GM19438 (cell line): ENCODE data around the gene SLC46A2.

Experiments used
- ATAC-seq: cut with Tn5 transposase; IDR thresholded peaks from one replicate; pipeline ENCODE4 v1.9.1; 2021; ENCODE audit warnings: low read depth; ENCODE audit not compliant: unreplicated experiment

The SLC46A2 gene, protein sequence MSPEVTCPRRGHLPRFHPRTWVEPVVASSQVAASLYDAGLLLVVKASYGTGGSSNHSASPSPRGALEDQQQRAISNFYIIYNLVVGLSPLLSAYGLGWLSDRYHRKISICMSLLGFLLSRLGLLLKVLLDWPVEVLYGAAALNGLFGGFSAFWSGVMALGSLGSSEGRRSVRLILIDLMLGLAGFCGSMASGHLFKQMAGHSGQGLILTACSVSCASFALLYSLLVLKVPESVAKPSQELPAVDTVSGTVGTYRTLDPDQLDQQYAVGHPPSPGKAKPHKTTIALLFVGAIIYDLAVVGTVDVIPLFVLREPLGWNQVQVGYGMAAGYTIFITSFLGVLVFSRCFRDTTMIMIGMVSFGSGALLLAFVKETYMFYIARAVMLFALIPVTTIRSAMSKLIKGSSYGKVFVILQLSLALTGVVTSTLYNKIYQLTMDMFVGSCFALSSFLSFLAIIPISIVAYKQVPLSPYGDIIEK

DNA sequence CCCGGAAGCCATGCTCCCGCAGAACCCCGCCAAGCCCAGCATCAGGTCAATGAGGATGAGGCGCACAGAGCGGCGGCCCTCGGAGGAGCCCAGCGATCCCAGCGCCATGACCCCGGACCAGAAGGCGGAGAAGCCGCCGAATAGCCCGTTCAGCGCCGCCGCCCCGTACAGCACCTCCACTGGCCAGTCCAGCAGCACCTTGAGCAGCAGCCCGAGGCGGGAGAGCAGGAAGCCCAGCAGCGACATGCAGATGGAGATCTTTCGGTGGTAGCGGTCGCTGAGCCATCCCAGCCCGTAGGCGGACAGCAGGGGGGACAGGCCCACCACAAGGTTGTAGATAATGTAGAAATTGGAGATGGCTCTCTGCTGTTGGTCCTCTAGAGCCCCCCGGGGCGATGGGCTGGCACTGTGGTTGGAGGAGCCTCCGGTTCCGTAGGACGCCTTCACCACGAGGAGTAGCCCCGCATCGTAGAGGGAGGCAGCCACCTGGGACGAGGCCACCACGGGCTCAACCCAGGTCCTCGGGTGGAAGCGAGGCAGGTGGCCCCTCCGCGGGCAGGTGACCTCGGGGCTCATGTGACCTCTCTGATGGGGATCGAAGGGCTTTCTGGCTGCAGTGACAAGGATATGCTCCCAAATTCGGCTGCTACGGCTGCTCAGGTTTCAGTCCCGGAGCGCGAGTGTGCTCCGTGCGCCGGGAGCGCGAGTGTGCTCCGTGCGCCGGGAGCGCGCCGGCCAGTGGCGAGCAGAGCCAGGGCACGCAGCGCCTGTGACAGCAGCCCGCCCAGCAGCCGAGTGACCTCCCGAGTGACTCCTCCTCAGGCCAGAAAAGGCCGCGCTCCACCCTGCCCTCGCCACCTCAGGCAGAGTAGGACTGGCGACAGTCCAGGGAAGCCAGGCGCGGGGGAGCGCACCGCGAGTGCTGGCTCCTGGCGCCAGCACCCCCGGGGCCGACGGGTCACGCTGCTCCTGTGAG lies at the start of gene SLC46A2:
SLC46A2 (minus strand) TSS at position 771 of the 976 bp plus-strand sequence; CDS start at position 576, 195 bp downstream.
- ATAC-seq = no peak

DNA sequence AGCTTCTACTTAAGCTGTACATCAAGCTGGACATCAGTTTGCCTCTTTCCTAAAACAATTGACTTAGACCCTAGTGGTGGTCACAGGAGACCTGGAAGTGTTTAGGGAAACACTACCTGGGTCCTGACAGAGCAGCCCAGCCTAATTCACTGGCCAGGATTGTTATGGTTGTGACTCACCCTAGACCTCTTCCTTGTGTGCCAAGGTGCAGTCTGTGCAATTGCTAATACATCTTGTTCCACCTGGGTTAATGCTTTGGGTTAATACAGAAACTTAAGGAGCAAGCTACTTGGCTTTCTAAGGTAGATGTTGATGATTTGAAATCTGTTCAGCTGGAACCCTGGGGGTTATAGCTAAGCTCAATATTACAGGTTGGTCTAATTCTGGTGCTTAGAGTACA lies 48.7 kb upstream of the SLC46A2 start:
- no peak for ATAC-seq

DNA sequence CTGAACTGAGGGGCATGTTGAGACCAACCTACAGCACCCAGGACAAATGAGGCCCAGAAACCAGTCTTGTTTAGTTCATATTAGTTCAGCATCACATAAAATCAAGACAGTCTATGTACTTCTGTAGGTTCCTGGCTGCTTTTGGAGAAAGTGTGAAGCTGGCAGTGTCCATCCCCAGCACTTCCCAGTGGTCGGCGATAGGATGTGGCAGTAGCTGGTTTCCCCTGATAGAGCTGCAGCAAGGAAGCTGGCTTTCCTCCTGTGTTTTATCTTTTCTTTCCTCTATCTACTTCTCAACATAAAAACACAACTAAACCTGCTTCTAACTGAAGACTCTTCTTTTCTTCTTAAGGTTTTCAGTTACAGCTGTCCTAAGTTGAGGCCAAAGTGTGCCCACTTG lies 43.0 kb upstream of the SLC46A2 start:
- ATAC-seq = no peak

DNA sequence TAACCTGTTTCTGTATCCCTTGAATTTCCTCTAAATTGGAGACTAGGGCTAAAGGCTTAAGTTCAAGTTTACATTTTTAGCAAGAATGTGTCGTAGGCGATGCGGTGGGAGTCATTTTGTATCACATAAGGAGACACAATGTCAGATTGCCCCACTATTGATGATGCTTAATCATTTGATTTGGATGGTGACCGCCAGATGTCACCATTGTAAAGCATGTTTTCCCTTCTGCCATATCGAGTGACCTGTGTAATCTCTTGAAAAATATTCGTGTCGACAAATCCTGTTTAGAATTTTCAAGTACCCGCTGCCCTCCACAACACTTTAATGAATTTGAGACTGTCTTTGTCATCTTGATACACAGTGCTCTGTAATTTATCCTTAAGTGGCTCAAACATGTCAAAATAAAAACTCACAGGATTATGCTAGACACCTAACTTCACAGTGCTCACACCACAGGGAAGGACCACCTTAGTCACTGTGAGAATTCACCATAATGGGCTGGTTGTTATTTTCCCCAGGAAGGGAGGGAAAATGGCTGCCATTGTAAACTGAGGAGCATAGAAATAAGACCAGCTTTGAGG lies 34.5 kb upstream of the SLC46A2 start:
- ATAC-seq = no peak

DNA sequence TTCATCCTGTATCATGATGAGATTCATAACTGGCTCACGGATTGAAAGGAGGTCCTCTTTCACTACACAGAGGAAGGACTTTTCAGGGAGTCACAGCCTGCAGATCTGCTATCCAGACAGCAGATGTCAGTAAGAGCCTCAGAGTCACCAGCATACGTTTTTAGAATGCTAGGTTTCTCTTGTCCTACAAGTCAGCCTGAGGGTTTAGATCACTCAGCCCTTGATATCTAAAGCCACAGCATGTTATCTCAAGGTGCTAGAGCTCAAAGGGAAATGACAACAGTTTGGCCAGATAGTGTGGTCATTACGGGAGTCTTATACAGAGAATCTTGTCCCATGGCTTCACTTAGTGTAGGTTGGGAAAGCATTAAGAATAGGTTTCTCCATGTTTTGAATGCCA lies 30.9 kb upstream of the SLC46A2 start:
- ATAC-seq = no peak

DNA sequence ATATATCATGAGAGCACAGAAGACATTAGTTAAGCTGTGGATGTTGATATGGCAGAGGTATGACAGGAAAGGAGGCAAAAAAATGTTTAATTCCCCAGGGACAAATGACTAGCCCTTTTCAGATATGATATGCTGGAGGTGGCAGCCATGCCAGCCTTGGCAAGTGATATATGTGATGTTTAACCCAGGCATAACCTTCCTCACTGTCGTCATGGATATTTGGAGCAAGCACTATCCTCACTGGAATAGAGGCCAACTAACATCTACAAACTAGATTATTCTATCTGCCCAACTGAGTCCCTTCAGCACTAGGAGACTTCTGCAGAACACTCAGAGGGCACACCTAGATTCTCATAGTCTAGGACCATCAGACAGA lies 27.3 kb upstream of the SLC46A2 start:
- ATAC-seq = no peak

DNA sequence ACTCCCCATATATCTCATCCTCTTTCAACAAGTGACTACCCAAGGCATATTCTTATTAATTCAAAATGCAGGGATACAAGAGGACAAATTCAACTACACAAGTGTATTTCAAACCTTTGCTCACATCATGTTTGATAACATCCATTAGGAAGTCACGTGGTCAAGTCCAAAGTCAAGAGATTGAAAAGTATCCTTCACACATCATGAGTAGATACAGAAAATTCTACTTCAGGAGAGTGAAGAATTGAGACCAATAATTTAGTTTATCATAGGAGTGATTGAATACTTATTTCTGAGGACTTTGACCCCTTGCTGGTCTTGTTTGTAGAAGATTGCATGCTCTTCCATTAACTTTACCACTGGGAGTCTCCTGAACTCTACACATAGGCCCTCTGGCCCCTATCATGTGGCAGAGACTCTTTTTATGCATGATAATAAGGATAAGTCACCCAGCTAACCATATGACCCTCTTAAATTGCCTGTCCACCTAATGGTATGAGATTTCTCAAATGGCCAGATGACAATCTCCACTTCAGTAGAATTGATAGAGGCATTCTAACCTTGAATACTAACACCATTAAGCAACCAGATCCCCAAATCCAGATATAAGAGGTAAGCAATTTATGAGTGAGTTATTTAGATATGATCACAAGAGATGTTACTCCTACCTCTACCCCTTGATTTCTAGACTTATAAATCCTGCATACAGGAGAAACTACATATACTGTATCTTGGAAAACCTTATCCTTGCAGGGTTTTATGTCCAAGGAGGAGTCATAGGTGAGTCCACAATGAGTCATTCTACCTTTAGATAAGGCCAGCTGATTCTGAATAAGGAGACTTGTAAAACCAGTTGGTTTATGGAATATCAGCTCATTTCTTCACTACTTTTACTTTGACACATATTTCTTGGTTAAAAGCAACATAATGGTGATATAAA lies 26.6 kb upstream of the SLC46A2 start:
- no peak for ATAC-seq

DNA sequence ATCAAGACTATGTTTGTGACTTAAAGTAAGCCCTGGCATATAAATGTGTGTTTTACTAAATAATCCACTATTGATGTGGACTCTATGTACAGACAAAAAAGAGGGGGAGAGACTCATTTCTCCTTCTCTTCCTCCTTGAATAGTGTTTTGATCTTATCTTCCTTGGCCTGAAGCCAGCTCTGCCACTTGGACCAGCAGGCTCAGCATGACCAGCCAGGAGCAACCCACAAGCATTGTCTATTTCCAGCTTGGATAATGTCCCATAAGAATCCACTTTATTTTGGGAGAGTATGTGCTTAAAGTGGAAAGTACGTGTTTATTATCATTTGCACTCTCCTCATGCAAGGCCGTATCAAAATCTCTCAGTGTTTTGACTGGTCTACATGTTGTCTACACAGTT lies 23.8 kb upstream of the SLC46A2 start:
- ATAC-seq = no peak

DNA sequence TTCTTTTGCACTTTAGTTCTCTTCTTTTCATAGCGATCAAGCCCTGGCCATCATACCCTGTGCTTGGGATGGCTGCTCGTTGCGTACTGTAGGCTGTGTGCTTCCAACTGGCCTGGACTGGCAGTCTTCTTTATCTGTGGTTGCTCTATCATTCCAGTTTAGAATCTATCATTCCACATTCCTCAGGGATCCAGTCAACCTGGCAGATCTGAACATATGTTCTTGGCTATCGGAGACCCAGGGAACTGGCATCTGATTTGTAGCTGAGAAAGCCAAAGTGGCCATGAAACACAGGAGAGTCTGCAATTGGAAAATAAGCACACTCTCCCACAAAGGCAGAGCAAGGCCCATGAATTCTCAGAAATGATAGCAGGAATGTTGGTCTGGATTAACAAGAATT lies 22.6 kb upstream of the SLC46A2 start:
- no peak for ATAC-seq

DNA sequence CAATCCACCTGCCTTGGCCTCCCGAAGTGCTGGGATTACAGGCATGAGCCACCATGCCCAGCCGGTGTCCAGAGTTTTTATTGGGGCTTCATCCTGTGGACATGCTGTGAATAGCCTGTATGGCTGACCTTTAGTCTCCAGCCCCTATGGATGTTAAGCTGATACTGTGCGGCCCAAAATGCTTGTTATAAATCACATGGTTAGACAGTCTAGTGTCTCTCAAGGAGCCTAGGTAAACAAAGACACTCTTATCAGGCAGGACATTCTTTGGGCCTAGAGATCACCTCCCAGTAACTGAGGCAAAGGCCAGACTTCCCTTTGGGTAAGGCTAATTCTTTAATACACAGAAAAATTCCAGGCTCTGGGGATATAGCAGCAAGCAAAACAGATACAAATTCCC lies 22.0 kb upstream of the SLC46A2 start:
- no peak for ATAC-seq

DNA sequence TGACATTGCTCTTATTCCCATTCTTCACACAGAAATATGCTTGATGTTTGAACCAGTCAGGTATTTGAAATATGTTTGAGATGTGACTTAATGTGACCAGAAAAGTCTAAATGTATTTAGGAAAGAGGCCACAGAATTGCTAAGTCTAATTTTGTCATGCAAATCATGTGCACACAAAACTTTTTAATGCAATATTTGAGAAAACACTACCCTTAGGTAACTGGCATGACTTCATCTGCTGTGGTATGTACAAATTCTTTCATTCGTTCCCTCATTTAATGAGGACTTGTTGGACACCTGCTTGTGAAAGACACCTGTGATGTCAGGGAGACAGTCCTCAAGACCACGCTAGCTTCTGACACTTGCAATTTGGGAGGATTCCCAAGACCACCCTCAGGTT lies 21.1 kb upstream of the SLC46A2 start:
- no peak for ATAC-seq

DNA sequence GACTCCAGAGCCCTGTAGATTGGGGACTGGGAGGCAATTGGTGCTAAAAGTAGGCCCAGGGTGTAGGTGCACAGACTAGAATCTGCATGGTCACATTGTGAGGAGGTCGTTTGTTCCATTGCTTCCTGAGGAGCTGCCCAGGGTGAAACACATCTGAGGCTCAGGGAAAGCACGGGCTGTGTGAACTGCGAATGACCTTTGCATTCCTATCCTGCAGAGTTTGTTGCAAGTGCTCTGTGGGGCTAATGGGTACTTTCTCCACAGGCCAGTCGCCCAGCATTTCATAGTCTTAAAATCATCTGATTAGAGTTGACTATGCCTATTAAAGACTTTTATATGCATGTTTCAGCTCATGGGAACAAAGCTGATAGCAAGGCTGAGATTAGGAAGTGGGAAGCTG lies 14.4 kb upstream of the SLC46A2 start:
- no peak for ATAC-seq

DNA sequence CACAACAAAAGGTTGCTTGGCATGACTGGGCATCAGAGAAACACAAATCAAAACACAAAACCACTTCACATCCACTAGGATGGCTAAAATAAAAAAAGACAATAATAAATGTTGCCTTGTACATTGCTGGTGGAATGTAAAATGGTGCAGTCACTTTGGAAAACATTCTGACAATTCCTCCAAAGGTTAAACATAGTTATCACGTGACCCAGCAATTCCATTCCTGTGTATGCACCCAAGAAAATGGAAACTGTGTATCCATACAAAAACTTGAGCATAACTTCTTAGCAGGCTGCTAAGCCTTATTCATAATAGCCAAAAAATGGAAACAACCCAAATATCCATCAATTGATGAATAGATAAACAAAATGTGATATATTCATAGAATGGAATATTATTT lies 10.2 kb upstream of the SLC46A2 start:
- ATAC-seq = no peak

DNA sequence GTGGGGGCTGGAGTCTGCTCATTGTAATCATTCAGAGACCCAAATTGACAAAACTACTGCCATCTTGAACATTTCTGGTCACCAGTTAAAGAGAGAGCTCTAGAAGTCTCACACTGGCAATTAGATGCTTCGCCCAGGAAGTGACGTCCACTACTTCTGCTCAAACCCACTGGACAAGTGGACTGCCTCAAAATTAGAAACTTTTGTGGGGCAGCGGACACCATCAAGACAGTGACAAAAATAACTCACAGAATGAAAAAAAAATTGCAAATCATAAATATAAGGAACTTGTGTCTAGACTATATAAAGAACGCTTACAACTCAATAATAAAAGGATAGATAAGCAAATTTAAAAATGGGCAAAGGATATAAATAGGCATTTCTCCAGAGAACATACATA lies 9.8 kb upstream of the SLC46A2 start:
- ATAC-seq = no peak

DNA sequence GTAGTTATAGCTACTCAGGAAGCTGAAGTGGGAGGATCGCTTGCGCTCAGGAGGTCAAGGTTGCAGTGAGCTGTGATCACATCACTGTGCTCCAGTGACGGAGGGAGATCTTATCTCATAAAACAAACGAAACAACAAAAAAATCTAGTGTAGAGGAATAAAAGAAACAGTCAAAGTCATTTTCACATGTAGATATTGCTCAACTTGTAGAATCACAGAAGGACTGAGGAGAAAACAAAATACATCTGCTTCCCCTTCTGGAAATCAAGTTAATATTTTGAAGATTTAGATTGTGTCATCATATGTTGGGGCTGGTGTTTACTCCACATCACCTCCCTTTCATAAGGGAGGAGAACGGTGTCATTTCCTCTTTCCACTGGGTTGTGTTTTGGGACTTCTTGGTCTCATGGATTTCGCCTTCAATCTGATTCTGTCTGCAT lies 8.2 kb upstream of the SLC46A2 start:
- no peak for ATAC-seq

DNA sequence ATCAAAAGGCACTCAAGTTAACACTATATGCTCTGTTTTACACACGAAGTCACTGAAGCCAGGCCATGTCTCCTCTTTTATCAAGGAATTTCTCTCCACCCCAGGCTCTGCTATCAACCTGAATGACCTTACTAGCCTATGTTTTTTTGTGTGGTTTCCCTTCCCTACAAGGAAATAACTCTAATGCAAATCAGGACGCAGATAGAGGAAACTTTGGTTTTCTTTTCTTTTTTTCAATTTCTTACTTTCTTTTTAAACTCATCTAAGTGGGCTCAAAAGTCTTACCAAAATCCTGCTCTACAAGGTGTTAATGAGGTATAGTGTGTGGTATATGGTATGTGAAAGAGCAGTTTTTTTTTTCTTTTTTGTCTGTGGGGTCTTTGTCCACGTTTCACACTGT lies 5.5 kb upstream of the SLC46A2 start:
- no peak for ATAC-seq

DNA sequence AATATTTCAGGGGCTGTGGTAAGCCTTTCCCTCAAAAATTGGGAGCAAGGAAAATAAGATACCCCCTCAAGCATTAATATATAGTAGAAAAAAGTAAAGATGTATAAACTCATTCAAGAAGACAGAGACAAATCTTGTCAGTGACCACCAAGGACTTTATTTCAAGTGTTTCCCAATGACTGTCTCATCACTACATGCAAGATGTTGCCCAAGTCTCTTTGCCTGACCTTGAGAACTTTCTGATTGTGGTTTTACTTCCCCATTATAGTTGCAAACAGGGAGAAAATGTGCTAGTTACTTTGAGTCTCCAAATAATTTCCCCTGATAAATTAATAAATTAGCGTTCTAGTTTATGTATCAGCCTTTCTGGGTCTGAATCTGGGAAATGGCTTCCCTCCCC lies 4.0 kb upstream of the SLC46A2 start:
- no peak for ATAC-seq

DNA sequence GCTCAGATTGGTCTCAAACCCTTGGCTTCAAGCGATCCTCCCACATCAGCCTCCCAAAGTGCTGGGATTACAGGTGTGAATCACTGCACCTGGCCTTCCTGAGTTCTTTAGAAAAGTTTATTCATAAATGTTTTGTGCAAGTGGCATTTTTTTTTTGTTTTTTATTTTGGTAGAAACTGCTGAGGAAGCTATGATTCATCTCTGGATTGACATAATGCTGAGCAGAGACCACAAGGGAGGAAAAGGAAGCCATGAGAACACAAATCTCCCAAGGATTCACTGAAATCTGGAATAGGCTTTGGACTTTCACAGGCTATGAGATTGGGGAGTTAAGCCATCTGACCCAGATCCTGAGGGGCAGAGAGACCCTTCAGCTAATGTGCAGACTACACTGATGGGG lies 3.4 kb upstream of the SLC46A2 start:
- ATAC-seq = no peak

DNA sequence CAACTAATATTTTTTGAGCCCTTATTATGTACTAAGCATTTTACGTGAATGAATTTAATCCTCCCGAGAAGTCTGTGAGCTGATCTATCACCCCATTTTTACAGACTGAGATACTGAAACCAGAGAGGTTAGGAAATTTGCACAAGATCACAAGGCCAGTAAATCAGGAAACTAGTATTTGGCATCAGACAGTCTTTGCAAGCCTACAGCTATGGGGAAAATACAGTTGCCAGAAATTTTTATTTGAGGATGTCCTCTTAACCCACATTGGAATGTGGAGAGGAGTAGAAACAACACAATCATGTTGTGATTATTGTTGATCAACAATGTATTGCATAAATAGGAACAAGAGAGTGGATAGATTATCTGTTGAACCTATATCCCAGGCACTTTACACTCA lies 2.3 kb upstream of the SLC46A2 start:
- ATAC-seq = no peak

DNA sequence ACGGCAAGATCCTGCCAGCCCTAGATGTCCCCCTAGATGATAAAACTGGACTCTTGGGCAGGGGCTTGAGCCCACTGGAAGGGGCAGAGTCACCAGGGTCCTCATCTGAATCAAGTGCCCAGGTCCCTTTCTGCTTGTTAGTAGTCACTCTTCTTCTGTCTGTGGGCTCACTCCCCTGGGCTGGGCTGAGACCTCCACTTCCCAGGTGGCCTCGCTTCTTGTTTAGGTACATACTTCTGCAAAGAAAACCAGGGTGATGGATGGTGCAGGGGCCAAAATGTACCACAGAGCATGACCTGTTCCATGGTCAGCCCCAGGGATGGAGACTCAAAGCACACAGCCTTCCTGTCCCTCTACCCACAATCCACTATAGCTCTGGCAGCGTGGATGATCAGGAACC lies 845 bp upstream of the SLC46A2 start:
- no peak for ATAC-seq
